Prostate gland (tissue), 2 donors: ENCODE data around the gene NGB.

Experiments used
- POLR2AphosphoS5 ChIP-seq: sonication (generic); formaldehyde crosslinking; IDR thresholded peaks from one replicate; pipeline ENCODE4 v1.6.1; 2017; ENCODE audit warnings: antibody characterized with exemption
- TF ChIP-seq, protein P1 (sequence below), 4 experiments: fragments of 200-600 bp in 2 of 4; fragments of 450-650 bp in 2 of 4; sonication (generic) in 2 of 4; IDR thresholded peaks; 1 replicate in 3 of 4; 2 replicates in 1 of 4; pipeline ENCODE4 v1.5.1; 2016 to 2019; ENCODE audit warnings: antibody characterized with exemption in 4 of 4, mild to moderate bottlenecking in 2 of 4, moderate library complexity in 2 of 4

DNA sequence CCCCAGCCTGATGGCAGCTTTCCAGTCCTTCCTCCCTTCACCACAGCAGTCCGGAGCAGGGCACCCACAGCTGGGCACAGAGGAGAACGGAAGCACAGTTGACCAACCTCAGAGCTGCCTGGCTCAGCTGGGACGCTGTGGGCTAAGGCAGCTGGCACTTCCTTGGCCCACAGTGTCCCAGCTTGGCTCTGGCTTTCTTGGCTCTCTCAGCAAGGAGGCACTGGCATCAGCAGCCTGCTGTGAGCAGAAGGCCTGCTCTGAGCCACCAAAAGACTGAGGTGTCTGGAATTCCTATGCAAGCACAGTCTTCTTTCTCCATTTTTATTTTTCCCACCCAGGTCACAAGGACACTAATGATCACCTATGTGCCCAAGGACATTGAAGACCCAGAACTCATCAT, 32.6 kb downstream of the NGB start:
- TF ChIP-seq, protein P1, sequence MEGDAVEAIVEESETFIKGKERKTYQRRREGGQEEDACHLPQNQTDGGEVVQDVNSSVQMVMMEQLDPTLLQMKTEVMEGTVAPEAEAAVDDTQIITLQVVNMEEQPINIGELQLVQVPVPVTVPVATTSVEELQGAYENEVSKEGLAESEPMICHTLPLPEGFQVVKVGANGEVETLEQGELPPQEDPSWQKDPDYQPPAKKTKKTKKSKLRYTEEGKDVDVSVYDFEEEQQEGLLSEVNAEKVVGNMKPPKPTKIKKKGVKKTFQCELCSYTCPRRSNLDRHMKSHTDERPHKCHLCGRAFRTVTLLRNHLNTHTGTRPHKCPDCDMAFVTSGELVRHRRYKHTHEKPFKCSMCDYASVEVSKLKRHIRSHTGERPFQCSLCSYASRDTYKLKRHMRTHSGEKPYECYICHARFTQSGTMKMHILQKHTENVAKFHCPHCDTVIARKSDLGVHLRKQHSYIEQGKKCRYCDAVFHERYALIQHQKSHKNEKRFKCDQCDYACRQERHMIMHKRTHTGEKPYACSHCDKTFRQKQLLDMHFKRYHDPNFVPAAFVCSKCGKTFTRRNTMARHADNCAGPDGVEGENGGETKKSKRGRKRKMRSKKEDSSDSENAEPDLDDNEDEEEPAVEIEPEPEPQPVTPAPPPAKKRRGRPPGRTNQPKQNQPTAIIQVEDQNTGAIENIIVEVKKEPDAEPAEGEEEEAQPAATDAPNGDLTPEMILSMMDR (IDR thresholded peaks at IDR 0.05) = no peak
- TF ChIP-seq POLR2AphosphoS5 = no peak
